DOHH2 (cell line): ENCODE results near the gene RHBG.

Source experiments
- H3F3A ChIP-seq: fragments of 200-600 bp; sonication (generic), shearing (Covaris generic); 2 replicates; pipeline ENCODE4 v1.6.0; 2016; ENCODE audit warnings: antibody characterized with exemption, mild to moderate bottlenecking; ENCODE audit not compliant: control insufficient read depth, insufficient read depth
- H3K27ac ChIP-seq: fragments of 200-600 bp; sonication (generic); 2 replicates; pipeline ENCODE4 v1.5.1; 2014; ENCODE audit warnings: low read depth, mild to moderate bottlenecking, low read length, moderate library complexity
- H3K27me3 ChIP-seq: fragments of 200-600 bp; sonication (generic); 2 replicates; pipeline ENCODE4 v1.6.1; 2014; ENCODE audit warnings: mild to moderate bottlenecking, low read length, mixed read lengths; ENCODE audit not compliant: control insufficient read depth
- H3K36me3 ChIP-seq: fragments of 200-600 bp; sonication (generic); 2 replicates; pipeline ENCODE4 v1.6.1; 2014; ENCODE audit warnings: mild to moderate bottlenecking, low read length, moderate library complexity, mixed read lengths; ENCODE audit not compliant: control insufficient read depth
- H3K4me1 ChIP-seq: fragments of 200-600 bp; sonication (generic); 2 replicates; pipeline ENCODE4 v1.6.1; 2014; ENCODE audit warnings: mild to moderate bottlenecking, low read length, mixed read lengths; ENCODE audit not compliant: control insufficient read depth
- H3K4me2 ChIP-seq: fragments of 200-600 bp; sonication (generic); 2 replicates; pipeline ENCODE4 v1.6.0; 2014; ENCODE audit warnings: mild to moderate bottlenecking, low read length, moderate library complexity
- H3K4me3 ChIP-seq: fragments of 200-600 bp; sonication (generic); 2 replicates; pipeline ENCODE4 v1.5.1; 2014; ENCODE audit warnings: mild to moderate bottlenecking, low read length, mixed read lengths
- H3K79me2 ChIP-seq: fragments of 200-600 bp; sonication (generic); 2 replicates; pipeline ENCODE4 v1.6.1; 2014; ENCODE audit warnings: mild to moderate bottlenecking, low read length, mixed read lengths; ENCODE audit not compliant: control insufficient read depth
- H3K9me2 ChIP-seq: fragments of 200-600 bp; sonication (generic); replicated peaks from 2 replicates; pipeline ENCODE4 v1.6.1; 2014; ENCODE audit warnings: mild to moderate bottlenecking, low read length, mixed read lengths; ENCODE audit not compliant: control insufficient read depth
- H3K9me3 ChIP-seq: fragments of 200-600 bp; sonication (generic); 2 replicates; pipeline ENCODE4 v1.6.1; 2014; ENCODE audit warnings: antibody characterized with exemption, low read length, mixed read lengths; ENCODE audit not compliant: control insufficient read depth, insufficient read depth
- H4K20me1 ChIP-seq: fragments of 200-600 bp; sonication (generic); 2 replicates; pipeline ENCODE4 v1.6.0; 2014; ENCODE audit warnings: low read depth, mild to moderate bottlenecking, antibody characterized with exemption, low read length, moderate library complexity; ENCODE audit not compliant: control insufficient read depth, insufficient read depth
- CTCF ChIP-seq: fragments of 200-600 bp; sonication (generic); IDR thresholded peaks from one replicate; pipeline ENCODE4 v1.5.1; 2014; ENCODE audit warnings: antibody characterized with exemption, mild to moderate bottlenecking, low read depth, low read length; ENCODE audit not compliant: poor library complexity, severe bottlenecking
- EZH2phosphoT487 ChIP-seq: fragments of 200-600 bp; sonication (generic); IDR thresholded peaks from 2 replicates; pipeline ENCODE4 v1.6.1; 2017; ENCODE audit warnings: borderline replicate concordance, mild to moderate bottlenecking, antibody characterized with exemption, low read length, moderate library complexity, mixed read lengths

The RHBG gene

DNA sequence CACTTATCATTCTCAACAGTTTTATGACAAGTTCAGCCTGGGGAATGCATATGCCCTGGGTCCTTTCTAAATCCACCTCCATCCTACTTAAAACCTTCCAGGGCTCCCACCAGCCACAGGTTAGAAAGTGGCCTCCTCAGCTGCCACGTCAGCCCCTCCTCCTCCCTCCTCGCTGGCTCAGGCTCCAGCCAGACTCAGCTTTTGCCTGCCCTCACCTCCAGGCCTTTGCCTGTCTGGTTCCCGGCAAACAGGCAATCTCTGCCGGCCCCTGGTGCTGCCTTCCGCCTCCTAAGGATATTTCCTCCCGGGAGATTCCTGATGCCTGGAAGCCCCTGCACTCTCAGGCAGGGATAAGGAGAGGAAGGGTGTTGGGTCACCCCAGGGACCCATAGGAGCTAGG, 9.5 kb downstream of the RHBG start:
- Histone ChIP-seq H3K27me3 (peaks cover 15% of the 10 kb centered on the region), H3K4me2 (no peak overlapping the region), H3K27ac (no peak overlapping the region), H4K20me1 (no peaks in the 10 kb centered on the region), H3F3A (no peaks in the 10 kb centered on the region), H3K9me3 (no peaks in the 10 kb centered on the region), H3K9me2 (no peaks in the 10 kb centered on the region), H3K36me3 (no peaks in the 10 kb centered on the region), H3K79me2 (no peaks in the 10 kb centered on the region), H3K4me3 (no peak overlapping the region), H3K4me1 (no peaks in the 10 kb centered on the region)
- TF ChIP-seq CTCF (no peak), EZH2phosphoT487 (no peak)

DNA sequence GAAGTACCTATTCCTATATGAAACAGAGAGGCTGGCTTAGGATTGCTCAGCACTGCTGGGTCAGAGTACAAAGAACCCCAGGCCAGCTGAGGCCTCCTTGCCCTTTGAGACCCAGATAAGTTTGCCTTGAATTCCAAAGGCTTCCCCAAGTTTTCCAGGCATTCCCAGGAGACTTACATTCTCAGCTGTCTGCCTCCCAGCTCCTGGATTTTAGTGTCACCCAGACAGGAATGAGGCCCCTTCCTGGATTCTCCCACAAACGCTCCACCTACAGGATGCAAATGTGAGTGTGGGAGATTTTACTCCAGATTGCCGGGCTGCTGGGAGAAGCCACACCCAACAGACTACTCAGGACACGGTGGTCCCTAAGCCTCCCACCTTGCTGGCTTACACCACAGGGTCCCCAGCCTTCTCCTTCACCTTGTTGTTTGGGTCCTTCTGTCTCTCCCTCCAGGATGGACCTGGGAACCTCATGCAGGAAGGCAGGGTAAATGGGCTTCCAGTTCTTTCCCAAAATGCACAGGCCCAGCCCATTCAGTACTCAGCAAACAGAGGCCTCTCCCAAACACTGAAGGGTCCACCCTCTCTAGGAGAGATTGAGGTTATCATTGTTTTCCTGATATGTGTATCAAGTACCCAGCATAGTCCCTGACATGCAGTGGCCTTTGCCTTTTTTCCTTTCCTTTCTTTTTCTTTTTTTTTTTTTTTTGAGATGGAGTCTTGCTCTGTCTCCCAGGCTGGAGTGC, 10.6 kb downstream of the RHBG start:
- no peaks in the 10 kb centered on the region for H3K9me3 ChIP-seq
- no peaks in the 10 kb centered on the region for H3K4me1 ChIP-seq
- H3K27me3 ChIP-seq, result peaks cover 9% of the 10 kb centered on the region
- TF ChIP-seq CTCF (no peak), EZH2phosphoT487 (no peak)
- H3K9me2 ChIP-seq, result no peaks in the 10 kb centered on the region
- H3F3A ChIP-seq, result no peaks in the 10 kb centered on the region
- no peak overlapping the region for H3K27ac ChIP-seq
- no peaks in the 10 kb centered on the region for H4K20me1 ChIP-seq
- no peaks in the 10 kb centered on the region for H3K36me3 ChIP-seq
- no peak overlapping the region for H3K4me3 ChIP-seq
- no peak overlapping the region for H3K4me2 ChIP-seq
- no peaks in the 10 kb centered on the region for H3K79me2 ChIP-seq

DNA sequence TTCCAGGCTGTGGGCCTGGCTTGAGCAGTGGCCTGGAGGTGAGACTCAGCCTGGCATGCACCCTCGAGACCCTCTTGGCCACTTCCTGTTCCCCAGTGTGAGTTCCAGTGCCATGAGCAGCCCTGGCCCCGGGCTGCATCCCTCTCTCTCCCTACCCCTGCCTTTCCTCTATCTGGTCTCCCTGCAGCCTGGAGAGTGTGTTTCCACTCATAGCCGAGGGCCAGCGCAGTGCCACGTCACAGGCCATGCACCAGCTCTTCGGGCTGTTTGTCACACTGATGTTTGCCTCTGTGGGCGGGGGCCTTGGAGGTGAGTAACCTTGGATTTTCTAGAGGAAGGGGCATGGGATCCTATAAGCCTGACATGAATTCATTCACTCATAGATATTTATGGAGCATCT, 13.6 kb downstream of the RHBG start:
- Histone ChIP-seq H3K4me1 (peaks cover 2% of the 10 kb centered on the region; the same call in 1 of the 2 replicates), H3K36me3 (no peaks in the 10 kb centered on the region), H3K4me3 (no peak overlapping the region), H3F3A (no peaks in the 10 kb centered on the region), H4K20me1 (no peaks in the 10 kb centered on the region), H3K9me2 (no peaks in the 10 kb centered on the region), H3K79me2 (no peaks in the 10 kb centered on the region), H3K4me2 (no peak overlapping the region), H3K9me3 (no peaks in the 10 kb centered on the region), H3K27me3 (peaks cover 24% of the 10 kb centered on the region), H3K27ac (no peak overlapping the region)
- no peak for TF ChIP-seq CTCF
- TF ChIP-seq EZH2phosphoT487, result no peak
